ENCODE data around the gene THSD4.

DNA sequence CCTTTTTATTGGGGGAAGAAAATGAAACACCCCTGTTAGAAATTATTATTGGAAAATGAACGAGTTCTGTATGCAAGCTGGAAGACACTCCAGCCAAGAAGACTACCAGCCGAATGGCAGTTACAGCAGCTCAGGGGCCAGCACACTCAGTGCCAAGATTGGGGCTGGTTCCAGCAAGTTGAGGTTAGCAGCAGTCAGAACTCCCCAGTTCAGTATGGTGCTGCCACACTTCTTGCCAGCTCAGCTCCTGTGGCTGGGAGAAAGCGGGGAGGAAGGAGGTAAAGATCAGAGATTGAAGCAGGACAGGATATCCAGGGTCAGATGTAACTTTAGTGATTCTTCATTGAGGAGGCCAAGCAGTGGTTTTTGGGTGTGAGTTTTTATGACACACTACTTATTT is 414.8 kb downstream of the THSD4 start:
- TF ChIP-seq, protein P1, sequence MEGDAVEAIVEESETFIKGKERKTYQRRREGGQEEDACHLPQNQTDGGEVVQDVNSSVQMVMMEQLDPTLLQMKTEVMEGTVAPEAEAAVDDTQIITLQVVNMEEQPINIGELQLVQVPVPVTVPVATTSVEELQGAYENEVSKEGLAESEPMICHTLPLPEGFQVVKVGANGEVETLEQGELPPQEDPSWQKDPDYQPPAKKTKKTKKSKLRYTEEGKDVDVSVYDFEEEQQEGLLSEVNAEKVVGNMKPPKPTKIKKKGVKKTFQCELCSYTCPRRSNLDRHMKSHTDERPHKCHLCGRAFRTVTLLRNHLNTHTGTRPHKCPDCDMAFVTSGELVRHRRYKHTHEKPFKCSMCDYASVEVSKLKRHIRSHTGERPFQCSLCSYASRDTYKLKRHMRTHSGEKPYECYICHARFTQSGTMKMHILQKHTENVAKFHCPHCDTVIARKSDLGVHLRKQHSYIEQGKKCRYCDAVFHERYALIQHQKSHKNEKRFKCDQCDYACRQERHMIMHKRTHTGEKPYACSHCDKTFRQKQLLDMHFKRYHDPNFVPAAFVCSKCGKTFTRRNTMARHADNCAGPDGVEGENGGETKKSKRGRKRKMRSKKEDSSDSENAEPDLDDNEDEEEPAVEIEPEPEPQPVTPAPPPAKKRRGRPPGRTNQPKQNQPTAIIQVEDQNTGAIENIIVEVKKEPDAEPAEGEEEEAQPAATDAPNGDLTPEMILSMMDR (IDR thresholded peaks at IDR 0.05; ENCODE audit: low read length), result no peak
- TF ChIP-seq EZH2 (IDR thresholded peaks at IDR 0.05; ENCODE audit: borderline replicate concordance, low read length), result no peak
